Fibroblast of lung (primary cell): ENCODE data around the gene NT5C3B. TPM values are rescaled to one million over a fixed set of nuclear protein-coding genes. Genes with fewer than 3 reads are reported as not detected.

Experiments
- DNase-seq, 2 donors: peaks; one replicate each; pipeline versions ENCODE4 v3.0.0 to v3.0.0-alpha.2; 2010; ENCODE audit warnings: low read depth in 2 of 2
- H2AFZ ChIP-seq: 2 replicates; pipeline ENCODE4 v1.5.1; 2012; ENCODE audit warnings: low read length, control low read depth, inconsistent platforms
- H3K27ac ChIP-seq: 2 replicates; pipeline ENCODE4 v1.5.1; 2011; ENCODE audit warnings: low read length, control low read depth; ENCODE audit not compliant: insufficient read depth
- H3K27me3 ChIP-seq: 2 replicates; pipeline ENCODE4 v1.5.1; 2011; ENCODE audit warnings: mild to moderate bottlenecking, low read length; ENCODE audit not compliant: control insufficient read depth, insufficient read depth
- H3K36me3 ChIP-seq: 2 replicates; pipeline ENCODE4 v1.5.1; 2011; ENCODE audit warnings: low read length; ENCODE audit not compliant: control insufficient read depth, insufficient read depth
- H3K4me1 ChIP-seq: 2 replicates; pipeline ENCODE4 v1.5.1; 2011; ENCODE audit warnings: low read length; ENCODE audit not compliant: control insufficient read depth, insufficient read depth; ENCODE audit errors: extremely low read depth
- H3K4me2 ChIP-seq: 2 replicates; pipeline ENCODE4 v1.5.1; 2011; ENCODE audit warnings: low read length, control low read depth; ENCODE audit not compliant: insufficient read depth; ENCODE audit errors: extremely low read depth
- H3K4me3 ChIP-seq, 4 experiments: fragments of 200-600 bp in 1 of 4; sonication (generic) in 1 of 4; replicated peaks in 1 of 4; 2 replicates each; pipeline ENCODE4 v1.5.1; 2011 to 2016; ENCODE audit warnings: low read length in 4 of 4, low read depth in 3 of 4, mild to moderate bottlenecking in 3 of 4, control low read depth in 2 of 4, inconsistent platforms in 1 of 4, mixed read lengths in 1 of 4; ENCODE audit not compliant: insufficient read depth in 1 of 4; ENCODE audit errors: control extremely low read depth in 1 of 4
- H3K79me2 ChIP-seq: 2 replicates; pipeline ENCODE4 v1.5.1; 2012; ENCODE audit warnings: mild to moderate bottlenecking, low read length, inconsistent platforms; ENCODE audit not compliant: control insufficient read depth, insufficient read depth
- H3K9ac ChIP-seq: 2 replicates; pipeline ENCODE4 v1.5.1; 2011; ENCODE audit warnings: mild to moderate bottlenecking, low read length, control low read depth; ENCODE audit not compliant: insufficient read depth
- H3K9me3 ChIP-seq: 2 replicates; pipeline ENCODE4 v1.5.1; 2012; ENCODE audit warnings: low read depth, low read length; ENCODE audit not compliant: control insufficient read depth, insufficient read depth
- H4K20me1 ChIP-seq: 2 replicates; pipeline ENCODE4 v1.5.1; 2011; ENCODE audit warnings: low read length; ENCODE audit not compliant: control insufficient read depth, insufficient read depth; ENCODE audit errors: extremely low read depth
- EZH2 ChIP-seq: IDR thresholded peaks from 2 replicates; pipeline ENCODE4 v1.5.1; 2012; ENCODE audit warnings: low read length, control low read depth, mild to moderate bottlenecking; ENCODE audit errors: missing control alignments
- polyA plus RNA-seq, 2 donors: library from polyadenylated mRNA; depleted of rRNA in 1 of 2; stranded (reverse) in 1 of 2; unstranded in 1 of 2; fragments of >200 nt; gene quantifications; 2 replicates each; pipeline ENCODE4 v1.2.1, GENCODE V29; 2011 to 2012; ENCODE audit warnings: missing spikeins in 1 of 2
- total RNA-seq: library from RNA; depleted of rRNA; stranded (reverse); fragments of >200 nt; gene quantifications from 2 replicates; pipeline ENCODE4 v1.2.1, GENCODE V29; 2014
- TF ChIP-seq, protein P1 (sequence below), 2 donors: IDR thresholded peaks in 1 of 2; conservative IDR thresholded peaks in 1 of 2; 1 replicate in 1 of 2; 2 replicates in 1 of 2; pipeline ENCODE4 v1.5.1; 2011 to 2012; ENCODE audit warnings: low read length in 2 of 2, control low read depth in 1 of 2, inconsistent platforms in 1 of 2, low read depth in 1 of 2, mild to moderate bottlenecking in 1 of 2

Gene NT5C3B
- total and polyA plus RNA-seq, 2 donors (not counting 1 experiment from before 2014, with no cell fraction given), result 61.9 to 83.5 TPM

DNA sequence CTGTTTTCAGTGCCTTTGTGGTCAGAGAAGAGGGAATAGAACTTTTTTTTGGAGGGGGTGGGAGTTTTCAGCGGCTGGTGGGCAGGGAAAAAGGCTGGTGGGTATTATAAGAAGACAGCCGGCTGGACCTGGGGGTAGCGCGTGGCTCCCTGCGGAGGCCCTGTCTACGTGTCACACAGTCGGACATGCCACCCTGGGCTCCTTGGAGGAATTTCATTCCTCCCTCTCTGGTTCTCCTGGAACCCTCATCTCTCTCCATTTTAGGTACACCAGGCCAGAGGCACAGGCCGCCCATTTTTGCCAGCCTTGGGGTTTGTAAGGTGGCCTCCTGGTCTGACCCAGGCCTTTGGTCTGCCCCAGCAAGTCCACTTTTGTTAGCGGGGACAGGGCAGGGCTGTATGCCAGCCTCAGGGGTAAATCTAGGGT, 22.3 kb downstream of the NT5C3B start:
- peaks cover 47% of the 10 kb centered on the region for H3K79me2 ChIP-seq
- peak overlapping the region; percentile 91 for H3K4me2 ChIP-seq
- H3K4me3 ChIP-seq, result peak overlapping the region; percentile 89 to 99 (median 94)
- peaks cover 14% of the 10 kb centered on the region for H3K36me3 ChIP-seq
- H3K9me3 ChIP-seq, result no peaks in the 10 kb centered on the region
- H3K27ac ChIP-seq, result peak overlapping the region; percentile 77
- H4K20me1 ChIP-seq, result no peaks in the 10 kb centered on the region
- no peak overlapping the region for H2AFZ ChIP-seq
- H3K4me1 ChIP-seq, result peaks cover 14% of the 10 kb centered on the region
- H3K9ac ChIP-seq, result peak overlapping the region; percentile 71
- DNase-seq, result no peak
- H3K27me3 ChIP-seq, result no peaks in the 10 kb centered on the region
- TF ChIP-seq, protein P1, sequence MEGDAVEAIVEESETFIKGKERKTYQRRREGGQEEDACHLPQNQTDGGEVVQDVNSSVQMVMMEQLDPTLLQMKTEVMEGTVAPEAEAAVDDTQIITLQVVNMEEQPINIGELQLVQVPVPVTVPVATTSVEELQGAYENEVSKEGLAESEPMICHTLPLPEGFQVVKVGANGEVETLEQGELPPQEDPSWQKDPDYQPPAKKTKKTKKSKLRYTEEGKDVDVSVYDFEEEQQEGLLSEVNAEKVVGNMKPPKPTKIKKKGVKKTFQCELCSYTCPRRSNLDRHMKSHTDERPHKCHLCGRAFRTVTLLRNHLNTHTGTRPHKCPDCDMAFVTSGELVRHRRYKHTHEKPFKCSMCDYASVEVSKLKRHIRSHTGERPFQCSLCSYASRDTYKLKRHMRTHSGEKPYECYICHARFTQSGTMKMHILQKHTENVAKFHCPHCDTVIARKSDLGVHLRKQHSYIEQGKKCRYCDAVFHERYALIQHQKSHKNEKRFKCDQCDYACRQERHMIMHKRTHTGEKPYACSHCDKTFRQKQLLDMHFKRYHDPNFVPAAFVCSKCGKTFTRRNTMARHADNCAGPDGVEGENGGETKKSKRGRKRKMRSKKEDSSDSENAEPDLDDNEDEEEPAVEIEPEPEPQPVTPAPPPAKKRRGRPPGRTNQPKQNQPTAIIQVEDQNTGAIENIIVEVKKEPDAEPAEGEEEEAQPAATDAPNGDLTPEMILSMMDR (conservative IDR thresholded peaks at IDR 0.05 in 1 of 2, IDR thresholded peaks at IDR 0.05 in 1 of 2; ENCODE audit: low read depth in 1 of 2, low read length in 2 of 2), result no peak
- TF ChIP-seq EZH2, result no peak

DNA sequence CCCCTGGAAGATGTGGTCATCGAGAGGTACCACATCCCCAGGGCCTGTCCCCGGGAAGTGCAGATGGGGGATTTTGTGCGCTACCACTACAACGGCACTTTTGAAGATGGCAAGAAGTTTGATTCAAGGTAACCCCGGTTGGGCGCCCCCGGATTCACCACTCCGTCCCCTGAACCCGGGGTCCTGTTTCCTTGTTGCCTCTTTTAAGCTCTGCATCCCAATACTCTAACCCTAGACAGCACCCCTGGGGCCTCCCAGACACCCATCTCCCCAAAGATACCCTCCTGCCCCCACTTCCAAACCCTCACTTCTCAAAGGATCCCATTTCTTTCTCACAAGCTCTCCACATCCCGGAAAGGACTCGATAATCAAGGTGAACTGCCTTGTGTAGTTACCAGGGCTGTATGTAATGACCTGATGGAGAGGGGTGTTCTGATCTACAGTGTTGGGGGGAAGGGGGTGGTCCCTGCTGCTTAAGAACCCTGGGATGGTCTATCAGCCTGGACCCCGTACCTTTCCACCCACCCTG, 22.8 kb downstream of the NT5C3B start:
- no peaks in the 10 kb centered on the region for H3K27me3 ChIP-seq
- H3K9me3 ChIP-seq, result no peaks in the 10 kb centered on the region
- H3K4me3 ChIP-seq, result peak overlapping the region; percentile 89 to 99 (median 94)
- peak overlapping the region; percentile 91 for H3K4me2 ChIP-seq
- H3K79me2 ChIP-seq, result peaks cover 47% of the 10 kb centered on the region
- H3K9ac ChIP-seq, result peak overlapping the region; percentile 71
- peak overlapping the region; percentile 57 for H2AFZ ChIP-seq
- TF ChIP-seq, protein P1 (conservative IDR thresholded peaks at IDR 0.05 in 1 of 2, IDR thresholded peaks at IDR 0.05 in 1 of 2; ENCODE audit: low read depth in 1 of 2, low read length in 2 of 2), result no peak
- TF ChIP-seq EZH2, result no peak
- peak overlapping the region; percentile 77 for H3K27ac ChIP-seq
- peaks cover 14% of the 10 kb centered on the region for H3K4me1 ChIP-seq
- no peaks in the 10 kb centered on the region for H4K20me1 ChIP-seq
- H3K36me3 ChIP-seq, result peaks cover 12% of the 10 kb centered on the region
- DNase-seq, result no peak

- Histone ChIP-seq H3K27me3 (no peaks in the 10 kb centered on the region), H3K4me3 (peak within 1 kb of the TSS; percentile 89 to 99 (median 94)), H3K79me2 (peaks cover 47% of the 10 kb centered on the region), H3K36me3 (peaks cover 9% of the 10 kb centered on the region), H3K27ac (peak within 1 kb of the TSS; percentile 77), H3K4me2 (peak within 1 kb of the TSS; percentile 98), H3K4me1 (peaks cover 14% of the 10 kb centered on the region), H3K9ac (peak within 1 kb of the TSS; percentile 71), H3K9me3 (no peaks in the 10 kb centered on the region), H4K20me1 (no peaks in the 10 kb centered on the region), H2AFZ (peak within 1 kb of the TSS; percentile 98)
- no peak for TF ChIP-seq EZH2
- TF ChIP-seq, protein P1 (conservative IDR thresholded peaks at IDR 0.05 in 1 of 2, IDR thresholded peaks at IDR 0.05 in 1 of 2; ENCODE audit: low read depth in 1 of 2, low read length in 2 of 2), result no peak
- peak; percentile 91 to 92 for DNase-seq
Measured at GRCh38 chr17:41812381-41813151, 23.5 kb downstream of the NT5C3B start, which contains the start of gene FKBP10. Gene FKBP10 (plus strand): TSS chr17:41813004. CDS start chr17:41813035, 31 bp downstream.
